K562 (cell line): ENCODE measurements around the gene SKAP1. TPM values are rescaled to one million over a fixed set of nuclear protein-coding genes. Genes with fewer than 3 reads are reported as not detected.

Experiments
- EZH2 ChIP-seq: IDR thresholded peaks from 2 replicates; pipeline ENCODE4 v1.6.1; 2012; ENCODE audit warnings: low read depth, mild to moderate bottlenecking, inconsistent platforms, low read length, borderline replicate concordance
- FOXK1 ChIP-seq: sonication (generic); formaldehyde crosslinking; IDR thresholded peaks from 2 replicates; pipeline ENCODE4 v1.8.0; 2022; ENCODE audit warnings: missing genetic modification reagents, mild to moderate bottlenecking, borderline replicate concordance
- HSF4 ChIP-seq: fragments of 250-450 bp; sonication (Bioruptor Pico); IDR thresholded peaks from 2 replicates; pipeline ENCODE4 v2.1.2; 2022; ENCODE audit warnings: mild to moderate bottlenecking, moderate library complexity, borderline replicate concordance
- KDM1A ChIP-seq, 2 experiments: fragments of 450-650 bp; IDR thresholded peaks; 2 replicates each; pipeline ENCODE4 v1.6.1; 2016; ENCODE audit warnings: mild to moderate bottlenecking in 2 of 2
- KLF1 ChIP-seq: fragments of 450-650 bp; IDR thresholded peaks from 2 replicates; pipeline ENCODE4 v1.6.1; 2016; ENCODE audit warnings: missing genetic modification characterization, missing compliant biosample characterization
- RAD21 ChIP-seq, 2 experiments: fragments of 250-450 bp in 1 of 2; fragments of 450-650 bp in 1 of 2; sonication (Bioruptor Pico) in 1 of 2; formaldehyde crosslinking in 1 of 2; IDR thresholded peaks in 1 of 2; conservative IDR thresholded peaks in 1 of 2; 2 replicates each; pipeline versions ENCODE4 v1.4.0 to v1.8.0; 2020 to 2022; ENCODE audit warnings: mild to moderate bottlenecking in 2 of 2, moderate library complexity in 1 of 2
- ZNF707 ChIP-seq: fragments of 250-450 bp; sonication (Bioruptor Pico); conservative IDR thresholded peaks from 2 replicates; pipeline ENCODE4 v1.8.0; 2022; ENCODE audit warnings: inconsistent platforms, mild to moderate bottlenecking, moderate library complexity
- polyA plus RNA-seq, 8 experiments: library from polyadenylated mRNA; depleted of rRNA in 4 of 8; stranded (reverse) in 5 of 8; unstranded in 3 of 8; fragments of >200 nt; fragmentation: Nextera tagmentation in 2 of 8; fragmentation: Illumina TruSeq in 1 of 8; extraction: Ambion mirVana in 2 of 8; extraction: Trizol in 1 of 8; gene quantifications; 2 replicates each; pipeline versions ENCODE4 v1.2.1 to v1.2.3, GENCODE V29; 2011 to 2014; ENCODE audit warnings: inconsistent platforms in 1 of 8, missing spikeins in 1 of 8
- total RNA-seq, 7 experiments: library from RNA; depleted of rRNA in 6 of 7; stranded (reverse); fragments of >200 nt in 6 of 7; fragmentation: Illumina TruSeq in 2 of 7; extraction: Trizol in 2 of 7; gene quantifications; 2 replicates each; pipeline versions ENCODE4 v1.2.1 to v1.2.3, GENCODE V29; 2011 to 2021; ENCODE audit warnings: low replicate concordance in 1 of 7
- TF ChIP-seq, protein P1 (sequence below), 2 experiments: fragments of 450-650 bp; formaldehyde crosslinking in 1 of 2; IDR thresholded peaks; 2 replicates each; pipeline versions ENCODE4 v1.4.0 to v1.6.1; 2014 to 2020; ENCODE audit warnings: mild to moderate bottlenecking in 2 of 2, borderline replicate concordance in 1 of 2, low read depth in 1 of 2
- TF ChIP-seq, protein P2 (sequence below): fragments of 250-450 bp; sonication (Bioruptor Pico); IDR thresholded peaks from 2 replicates; pipeline ENCODE4 v1.8.0; 2022; ENCODE audit warnings: inconsistent platforms
- TF ChIP-seq, protein P3 (sequence below), 3 experiments: IDR thresholded peaks in 2 of 3; conservative IDR thresholded peaks in 1 of 3; 2 replicates each; pipeline ENCODE4 v1.5.1; 2011 to 2012; ENCODE audit warnings: low read length in 3 of 3, mild to moderate bottlenecking in 3 of 3, control low read depth in 2 of 3, improper control_type of control experiment in 1 of 3, inconsistent platforms in 1 of 3, low read depth in 1 of 3, mixed read lengths in 1 of 3, moderate library complexity in 1 of 3; ENCODE audit not compliant: insufficient read depth in 2 of 3

SKAP1 gene
- total and polyA plus RNA-seq, 9 of the 15 experiments (the other 6 are each of a cell fraction or from before 2014, with no cell fraction given): 0.06 to 0.80 (median 0.10) TPM; not detected in 4

DNA sequence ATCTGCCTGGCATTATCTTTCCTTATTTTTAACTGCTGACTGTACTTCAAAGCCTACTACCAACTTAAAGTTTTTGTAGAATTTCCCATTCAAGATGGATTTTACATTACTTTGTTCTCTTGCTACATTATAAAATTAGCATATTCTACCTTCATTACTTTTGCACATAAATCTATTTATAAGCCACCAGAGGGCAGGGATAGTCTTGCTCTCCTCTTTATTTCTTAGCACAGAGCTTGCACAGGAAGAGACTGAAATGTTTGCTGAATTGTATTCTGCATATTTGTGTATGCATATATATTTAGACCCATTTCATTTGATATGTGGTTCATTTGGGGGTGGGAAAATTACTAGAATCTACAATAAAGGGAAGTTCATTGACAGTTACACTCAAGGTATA, 108.0 kb downstream of the SKAP1 start (continued):
- TF ChIP-seq, protein P1, sequence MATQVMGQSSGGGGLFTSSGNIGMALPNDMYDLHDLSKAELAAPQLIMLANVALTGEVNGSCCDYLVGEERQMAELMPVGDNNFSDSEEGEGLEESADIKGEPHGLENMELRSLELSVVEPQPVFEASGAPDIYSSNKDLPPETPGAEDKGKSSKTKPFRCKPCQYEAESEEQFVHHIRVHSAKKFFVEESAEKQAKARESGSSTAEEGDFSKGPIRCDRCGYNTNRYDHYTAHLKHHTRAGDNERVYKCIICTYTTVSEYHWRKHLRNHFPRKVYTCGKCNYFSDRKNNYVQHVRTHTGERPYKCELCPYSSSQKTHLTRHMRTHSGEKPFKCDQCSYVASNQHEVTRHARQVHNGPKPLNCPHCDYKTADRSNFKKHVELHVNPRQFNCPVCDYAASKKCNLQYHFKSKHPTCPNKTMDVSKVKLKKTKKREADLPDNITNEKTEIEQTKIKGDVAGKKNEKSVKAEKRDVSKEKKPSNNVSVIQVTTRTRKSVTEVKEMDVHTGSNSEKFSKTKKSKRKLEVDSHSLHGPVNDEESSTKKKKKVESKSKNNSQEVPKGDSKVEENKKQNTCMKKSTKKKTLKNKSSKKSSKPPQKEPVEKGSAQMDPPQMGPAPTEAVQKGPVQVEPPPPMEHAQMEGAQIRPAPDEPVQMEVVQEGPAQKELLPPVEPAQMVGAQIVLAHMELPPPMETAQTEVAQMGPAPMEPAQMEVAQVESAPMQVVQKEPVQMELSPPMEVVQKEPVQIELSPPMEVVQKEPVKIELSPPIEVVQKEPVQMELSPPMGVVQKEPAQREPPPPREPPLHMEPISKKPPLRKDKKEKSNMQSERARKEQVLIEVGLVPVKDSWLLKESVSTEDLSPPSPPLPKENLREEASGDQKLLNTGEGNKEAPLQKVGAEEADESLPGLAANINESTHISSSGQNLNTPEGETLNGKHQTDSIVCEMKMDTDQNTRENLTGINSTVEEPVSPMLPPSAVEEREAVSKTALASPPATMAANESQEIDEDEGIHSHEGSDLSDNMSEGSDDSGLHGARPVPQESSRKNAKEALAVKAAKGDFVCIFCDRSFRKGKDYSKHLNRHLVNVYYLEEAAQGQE (IDR thresholded peaks at IDR 0.05; ENCODE audit: borderline replicate concordance): peak; percentile 23; the same call in 1 of the 2 replicates
- TF ChIP-seq, protein P1 (CRISPR knock-in tag; IDR thresholded peaks at IDR 0.05; ENCODE audit: low read depth): no peak
- no peak for TF ChIP-seq HSF4 (CRISPR knock-in tag)
- no peak for TF ChIP-seq EZH2
- no peak for TF ChIP-seq KDM1A (IDR thresholded peaks at IDR 0.05)
- TF ChIP-seq, protein P2, sequence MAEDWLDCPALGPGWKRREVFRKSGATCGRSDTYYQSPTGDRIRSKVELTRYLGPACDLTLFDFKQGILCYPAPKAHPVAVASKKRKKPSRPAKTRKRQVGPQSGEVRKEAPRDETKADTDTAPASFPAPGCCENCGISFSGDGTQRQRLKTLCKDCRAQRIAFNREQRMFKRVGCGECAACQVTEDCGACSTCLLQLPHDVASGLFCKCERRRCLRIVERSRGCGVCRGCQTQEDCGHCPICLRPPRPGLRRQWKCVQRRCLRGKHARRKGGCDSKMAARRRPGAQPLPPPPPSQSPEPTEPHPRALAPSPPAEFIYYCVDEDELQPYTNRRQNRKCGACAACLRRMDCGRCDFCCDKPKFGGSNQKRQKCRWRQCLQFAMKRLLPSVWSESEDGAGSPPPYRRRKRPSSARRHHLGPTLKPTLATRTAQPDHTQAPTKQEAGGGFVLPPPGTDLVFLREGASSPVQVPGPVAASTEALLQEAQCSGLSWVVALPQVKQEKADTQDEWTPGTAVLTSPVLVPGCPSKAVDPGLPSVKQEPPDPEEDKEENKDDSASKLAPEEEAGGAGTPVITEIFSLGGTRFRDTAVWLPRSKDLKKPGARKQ: no peak
- no peak for TF ChIP-seq ZNF707 (CRISPR knock-in tag)
- TF ChIP-seq, protein P3, sequence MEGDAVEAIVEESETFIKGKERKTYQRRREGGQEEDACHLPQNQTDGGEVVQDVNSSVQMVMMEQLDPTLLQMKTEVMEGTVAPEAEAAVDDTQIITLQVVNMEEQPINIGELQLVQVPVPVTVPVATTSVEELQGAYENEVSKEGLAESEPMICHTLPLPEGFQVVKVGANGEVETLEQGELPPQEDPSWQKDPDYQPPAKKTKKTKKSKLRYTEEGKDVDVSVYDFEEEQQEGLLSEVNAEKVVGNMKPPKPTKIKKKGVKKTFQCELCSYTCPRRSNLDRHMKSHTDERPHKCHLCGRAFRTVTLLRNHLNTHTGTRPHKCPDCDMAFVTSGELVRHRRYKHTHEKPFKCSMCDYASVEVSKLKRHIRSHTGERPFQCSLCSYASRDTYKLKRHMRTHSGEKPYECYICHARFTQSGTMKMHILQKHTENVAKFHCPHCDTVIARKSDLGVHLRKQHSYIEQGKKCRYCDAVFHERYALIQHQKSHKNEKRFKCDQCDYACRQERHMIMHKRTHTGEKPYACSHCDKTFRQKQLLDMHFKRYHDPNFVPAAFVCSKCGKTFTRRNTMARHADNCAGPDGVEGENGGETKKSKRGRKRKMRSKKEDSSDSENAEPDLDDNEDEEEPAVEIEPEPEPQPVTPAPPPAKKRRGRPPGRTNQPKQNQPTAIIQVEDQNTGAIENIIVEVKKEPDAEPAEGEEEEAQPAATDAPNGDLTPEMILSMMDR (IDR thresholded peaks at IDR 0.05 in 2 of 3, conservative IDR thresholded peaks at IDR 0.05 in 1 of 3; ENCODE audit: insufficient read depth in 2 of 3, low read depth in 1 of 3, low read length in 3 of 3): peak in 2 of 3 experiments; percentile 30 to 35; a peak in 3 of 6 replicates
- TF ChIP-seq RAD21 (CRISPR knock-in tag; conservative IDR thresholded peaks at IDR 0.05 in 1 of 2, IDR thresholded peaks at IDR 0.05 in 1 of 2): peak; percentile 15 to 53; a peak in 3 of 4 replicates
- no peak for TF ChIP-seq KLF1 (tag)
- no peak for TF ChIP-seq FOXK1 (CRISPR knock-in tag)
